ENCODE data around the gene TSR3.

TSR3 gene

DNA sequence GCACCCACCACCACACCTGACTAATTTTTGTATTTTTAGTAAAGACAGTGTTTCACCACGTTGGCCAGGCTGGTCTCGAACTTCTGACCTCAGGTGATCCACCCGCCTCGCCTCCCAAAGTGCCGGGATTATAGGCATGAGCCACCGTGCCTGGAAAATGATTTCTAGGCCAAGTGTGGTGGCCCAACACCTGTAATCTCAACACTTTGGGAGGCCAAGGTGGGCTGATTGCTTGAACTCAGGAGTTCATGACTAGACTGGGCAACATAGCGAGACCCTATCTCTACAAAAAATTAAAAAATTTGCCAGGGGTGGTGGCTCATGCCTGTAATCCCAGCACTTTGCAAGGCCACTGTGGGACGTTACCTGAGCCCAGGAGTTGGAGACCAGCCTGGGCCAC lies 29.3 kb downstream of the TSR3 start:
- DNase-seq, result no peak

DNA sequence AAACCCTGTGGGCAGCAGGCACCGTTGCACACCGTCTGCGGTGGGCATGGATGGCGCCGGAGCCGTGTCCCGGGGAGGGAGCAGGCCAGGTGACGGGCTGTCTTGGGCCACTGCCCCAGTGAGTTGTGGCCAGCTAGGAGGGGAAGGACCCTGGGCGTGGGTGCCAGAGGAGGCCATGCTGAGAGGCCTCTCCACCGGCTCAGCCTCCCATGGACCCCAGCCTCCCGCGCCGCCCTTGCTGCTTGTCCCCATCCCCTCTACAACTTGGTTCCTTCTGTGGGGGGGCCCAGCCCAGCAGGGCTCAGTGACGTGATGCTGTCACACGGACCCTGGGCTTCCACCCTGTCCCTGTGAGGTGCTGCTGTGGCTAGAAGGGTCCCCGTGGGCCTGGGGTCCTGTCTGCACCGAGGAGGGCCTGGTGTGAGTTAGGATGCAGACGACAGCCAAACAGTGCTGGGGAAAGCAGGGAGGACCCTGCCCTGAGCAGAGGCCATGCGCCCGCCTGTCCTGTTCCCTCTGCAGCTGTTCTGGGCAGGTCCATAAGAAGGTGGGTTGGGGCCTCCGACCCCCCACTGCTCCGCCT lies 30.9 kb downstream of the TSR3 start:
- no peak for DNase-seq

DNA sequence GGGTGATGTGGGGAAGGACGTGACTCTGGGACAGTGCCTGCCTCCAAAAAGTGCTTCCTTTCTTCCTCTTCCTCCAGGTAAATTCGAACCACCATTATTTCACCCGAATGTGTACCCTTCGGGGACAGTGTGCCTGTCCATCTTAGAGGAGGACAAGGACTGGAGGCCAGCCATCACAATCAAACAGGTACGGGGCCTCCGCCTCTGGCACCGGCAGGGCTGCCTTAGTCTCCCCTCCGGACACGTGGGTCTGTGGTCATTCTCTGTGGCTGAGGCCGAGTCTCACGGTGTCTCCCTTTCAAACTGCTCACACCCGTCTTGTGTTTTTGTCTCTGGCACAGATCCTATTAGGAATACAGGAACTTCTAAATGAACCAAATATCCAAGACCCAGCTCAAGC lies 31.6 kb downstream of the TSR3 start:
- DNase-seq, result no peak

- no peak for DNase-seq
These were observed 32.6 kb downstream of the TSR3 start for GRCh38 chr16:1319041-1319440.

GRCh38 chr16:1318268-1318545 lies 33.5 kb downstream of the TSR3 start:
- DNase-seq, result no peak

GRCh38 chr16:1317479-1318267 lies 34.0 kb downstream of the TSR3 start:
- no peak for DNase-seq

DNA sequence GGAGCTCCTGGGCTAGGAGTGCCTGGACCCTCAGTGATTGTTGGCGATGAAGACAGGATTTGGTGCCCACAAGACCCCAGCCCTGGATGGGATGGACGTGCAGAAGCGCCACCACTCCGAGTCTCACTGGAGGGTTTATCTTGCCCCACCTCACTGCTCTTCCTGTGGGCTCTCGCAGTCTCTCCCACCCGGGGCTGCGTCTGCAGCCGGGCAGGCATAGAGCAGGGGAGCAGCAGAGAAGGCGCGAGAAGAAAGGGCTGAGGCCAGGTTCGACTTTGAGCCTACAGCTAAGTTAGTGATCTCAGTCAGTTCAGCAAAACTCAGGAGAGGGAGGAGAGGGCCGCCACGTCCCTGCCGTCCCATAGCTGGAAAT lies 35.7 kb downstream of the TSR3 start:
- no peak for DNase-seq

DNA sequence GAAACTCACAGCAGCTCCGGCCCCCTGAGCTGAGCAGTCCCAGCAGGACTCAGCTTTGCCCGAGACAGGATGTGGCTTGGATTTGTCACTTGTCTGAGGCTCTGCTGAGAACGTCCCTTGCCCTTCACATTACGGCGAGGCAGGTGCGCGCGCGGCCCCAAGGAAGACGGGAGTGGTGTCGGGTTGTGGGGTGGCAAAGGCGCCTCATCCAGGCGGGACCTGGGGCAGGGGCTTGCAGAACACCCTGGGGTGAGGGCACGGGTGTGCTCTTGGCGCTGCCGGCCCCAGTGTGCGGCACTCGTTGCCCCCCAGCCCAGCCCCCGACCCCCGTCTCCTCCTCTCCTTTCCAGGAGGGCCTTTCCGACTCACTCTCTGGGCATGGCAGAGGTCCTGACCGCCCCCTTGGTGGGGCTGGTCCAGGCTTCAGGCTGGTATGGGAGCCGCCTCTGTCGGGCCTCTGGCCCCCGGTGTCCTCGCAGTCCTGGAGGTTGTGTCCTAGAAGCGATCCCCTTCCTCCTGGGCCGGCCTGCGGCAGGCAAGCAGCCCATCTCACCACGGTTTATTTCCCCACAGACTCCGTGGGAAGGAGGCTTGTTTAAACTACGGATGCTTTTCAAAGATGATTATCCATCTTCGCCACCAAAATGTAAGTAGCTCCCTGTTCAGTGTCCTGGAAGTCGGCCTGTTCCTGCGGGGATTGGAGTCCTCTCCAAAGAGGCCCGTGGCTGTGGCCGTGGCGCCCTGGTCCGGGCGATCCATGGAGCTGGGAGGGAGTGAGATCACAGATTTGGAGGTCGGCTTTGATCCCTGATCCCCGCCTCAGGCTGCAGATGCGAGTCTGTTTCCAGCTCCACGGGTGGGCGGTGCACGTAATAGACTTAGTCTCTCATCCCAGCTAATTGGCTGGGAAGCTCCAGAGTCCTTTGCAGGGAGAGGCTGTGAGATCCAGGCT lies 36.3 kb downstream of the TSR3 start:
- DNase-seq, result no peak

- DNase-seq, result no peak
These were observed 37.1 kb downstream of the TSR3 start for GRCh38 chr16:1314399-1315068.

- DNase-seq, result no peak
These were observed 37.8 kb downstream of the TSR3 start for GRCh38 chr16:1313721-1314369.

- DNase-seq, result no peak
These were observed 38.8 kb downstream of the TSR3 start for GRCh38 chr16:1312903-1313302.

GRCh38 chr16:1312467-1312816 lies 39.2 kb downstream of the TSR3 start:
- DNase-seq, result no peak

- no peak for DNase-seq
These were observed 39.8 kb downstream of the TSR3 start for GRCh38 chr16:1311738-1312466.

DNA sequence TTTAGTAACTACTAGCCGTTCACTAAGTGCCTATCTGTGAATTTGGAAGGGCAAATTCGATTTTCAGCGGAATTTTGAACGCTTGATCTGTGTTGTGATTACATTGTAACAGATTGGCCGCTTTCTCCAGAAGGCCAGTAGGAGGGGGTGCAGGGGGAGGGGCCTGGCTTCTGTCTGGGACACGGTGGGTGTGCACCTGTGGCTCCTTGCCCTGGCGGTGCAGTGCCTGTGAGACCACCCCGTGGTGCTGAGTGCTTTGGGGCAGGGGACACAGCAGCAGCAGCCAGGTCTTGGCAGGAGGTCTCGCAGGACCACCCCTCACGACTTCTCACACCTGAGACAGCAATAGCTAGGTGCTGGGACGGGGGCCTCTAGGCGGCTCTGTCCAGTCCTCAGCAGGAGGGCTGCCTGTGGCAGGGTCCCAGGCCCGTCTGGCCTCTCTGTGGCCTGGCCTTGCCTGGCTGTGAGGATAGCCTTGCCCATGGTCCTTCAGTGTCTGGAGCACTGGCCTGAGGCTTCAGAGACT lies 40.4 kb downstream of the TSR3 start:
- no peak for DNase-seq

DNA sequence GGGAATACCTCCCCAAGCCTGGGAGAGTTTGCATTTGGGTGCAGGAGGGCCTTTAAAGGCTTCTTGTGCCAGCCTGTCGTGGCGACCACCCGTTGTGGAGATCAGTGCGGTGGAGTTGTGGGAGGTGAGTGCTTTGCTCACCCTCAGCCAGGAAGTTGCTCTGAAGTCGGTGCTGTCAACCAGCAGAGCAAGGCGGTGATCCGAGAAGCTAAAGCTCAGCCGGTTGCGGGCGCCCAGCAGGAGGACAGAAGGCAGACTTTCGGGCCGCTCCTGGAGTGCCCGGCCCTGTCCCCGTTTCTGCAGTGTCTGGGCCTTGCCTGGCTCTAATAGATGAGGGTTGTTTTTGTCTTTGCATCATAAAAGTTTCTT lies 40.9 kb downstream of the TSR3 start:
- DNase-seq, result no peak

DNA sequence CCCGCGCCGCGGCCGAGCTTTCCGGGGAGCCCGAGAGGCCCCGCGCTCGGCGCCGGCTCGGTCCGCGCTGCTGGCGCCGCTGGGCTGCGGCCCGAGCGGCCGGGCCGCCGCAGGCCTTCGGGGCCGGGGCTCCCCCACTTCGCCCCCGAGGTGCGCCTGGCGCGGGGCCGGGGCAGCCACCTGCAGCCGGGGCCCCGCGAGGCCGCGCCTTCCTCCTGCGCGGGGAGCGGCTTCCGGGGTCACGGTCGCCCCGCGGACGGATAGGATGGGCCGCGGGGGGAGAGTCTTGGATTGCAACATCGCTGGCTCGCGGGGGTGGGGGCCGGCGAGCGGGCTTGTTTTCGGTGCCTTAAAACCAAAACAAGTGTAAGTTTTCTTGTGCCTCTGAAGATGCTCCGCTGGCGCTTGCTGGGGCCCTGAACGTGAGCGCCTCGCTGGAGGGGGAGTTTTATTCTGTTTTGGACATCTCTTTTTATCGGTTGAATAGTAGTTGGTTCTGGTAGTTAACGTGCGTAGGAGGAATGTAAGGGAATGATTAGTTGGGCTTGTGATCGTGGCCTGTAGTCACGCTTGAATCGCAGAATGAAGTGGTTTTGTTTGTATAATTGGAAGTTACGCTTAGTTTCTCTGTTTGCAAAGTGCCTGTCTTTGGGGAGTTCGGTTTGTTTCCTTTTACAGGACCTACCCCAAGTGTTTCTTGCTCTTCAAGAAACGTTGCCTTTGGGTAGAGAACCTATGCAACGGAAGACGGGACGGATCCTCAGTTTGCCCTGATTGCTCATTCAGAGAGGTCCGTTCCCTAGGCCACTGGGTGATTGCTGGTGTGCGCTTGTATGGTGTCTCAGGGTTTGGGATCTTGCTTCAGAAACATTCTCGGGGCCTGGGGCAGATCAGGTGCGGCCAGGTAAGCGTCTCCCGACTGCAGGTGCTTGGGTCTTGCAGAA lies 41.5 kb downstream of the TSR3 start:
- peak; percentile 58 for DNase-seq

- DNase-seq, result peak; percentile 98
These were observed 42.4 kb downstream of the TSR3 start, which contains the start of gene UBE2I for GRCh38 chr16:1308977-1309885. UBE2I (plus strand) TSS chr16:1309636; CDS start chr16:1314031, 4,395 bp downstream.

DNA sequence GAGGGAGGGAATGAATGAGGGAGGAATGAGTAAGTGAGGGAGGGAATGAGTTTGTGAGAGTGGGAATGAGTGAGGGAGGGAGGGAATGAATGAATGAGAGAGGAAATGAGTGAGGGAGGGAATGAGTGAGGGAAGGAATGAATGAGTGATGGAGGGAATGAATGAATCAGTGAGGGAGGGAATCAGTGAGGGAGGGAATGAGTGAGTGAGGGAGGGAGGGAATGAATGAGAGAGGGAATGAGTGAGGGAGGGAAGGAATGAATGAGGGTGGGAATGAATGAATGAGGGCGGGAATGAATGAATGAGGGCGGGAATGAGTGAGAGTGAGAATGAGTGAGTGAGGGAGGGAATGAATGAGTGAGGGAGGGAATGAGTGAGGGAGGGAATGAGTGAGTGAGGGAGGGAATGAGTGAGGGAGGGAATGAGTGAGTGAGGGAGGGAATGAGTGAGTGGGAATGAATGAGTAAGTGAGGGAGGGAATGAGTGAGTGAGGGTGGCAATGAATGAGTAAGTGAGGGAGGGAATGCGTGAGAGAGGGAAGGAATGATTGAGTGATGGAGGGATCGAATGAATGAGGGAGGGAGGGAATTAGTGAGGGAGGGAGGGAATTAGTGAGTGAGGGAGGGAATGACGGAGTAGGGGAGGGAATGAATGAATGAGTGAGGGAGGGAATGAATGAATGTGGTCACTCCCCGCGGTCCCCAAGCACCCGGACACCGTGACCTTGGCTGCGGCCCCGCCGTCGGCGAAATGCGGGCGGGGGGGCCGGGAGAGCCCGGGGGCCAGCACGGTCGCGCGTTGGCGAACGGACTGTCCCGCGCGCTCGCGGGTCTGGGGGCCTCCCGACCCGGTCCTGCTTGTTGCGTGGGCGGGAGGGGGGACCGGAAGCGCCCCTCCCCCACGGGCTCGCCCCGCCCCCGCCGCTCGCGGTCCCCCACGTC lies 43.4 kb downstream of the TSR3 start:
- DNase-seq, result peak; percentile 90

All from NCI-H69 (cell line).